ENCODE measurements around the gene CLEC2D.
A peak's percentile ranks its signal among the peaks of the same experiment; 100 is the strongest.
"Not testable (repeated sequence)": the region's sequence is repeated elsewhere in the genome, so short reads cannot be mapped to it uniquely, and the experiment has no call there.

The CLEC2D gene

DNA sequence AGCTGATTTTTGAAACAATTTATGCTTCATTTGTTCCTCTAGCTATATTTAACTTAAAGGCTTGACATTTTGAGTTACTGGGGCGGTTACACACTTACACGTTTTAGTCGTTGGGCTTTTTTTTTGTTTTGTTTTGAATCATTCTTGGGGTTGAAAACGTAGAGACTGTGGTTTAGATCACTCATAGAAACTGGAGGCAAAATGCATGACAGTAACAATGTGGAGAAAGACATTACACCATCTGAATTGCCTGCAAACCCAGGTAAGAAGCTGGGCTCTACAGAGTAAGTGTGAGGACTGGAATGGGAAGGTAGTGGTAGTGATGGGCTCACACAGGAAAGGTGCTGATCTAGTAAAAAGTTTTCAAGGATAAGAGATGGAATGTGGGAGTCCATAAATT, at the start of gene CLEC2D:
Gene CLEC2D, plus strand, starts transcription at position 180 of the 400 bp plus-strand sequence. Its CDS starts 22 bp downstream, at position 202.
- no peak for DNase-seq

GRCh38 chr12:9625019-9625418, 44.5 kb upstream of the CLEC2D start:
- no peak for DNase-seq

- DNase-seq, result no peak
These were observed 43.2 kb upstream of the CLEC2D start for GRCh38 chr12:9626291-9626690.

GRCh38 chr12:9626821-9627220, 42.7 kb upstream of the CLEC2D start:
- no peak for DNase-seq

DNA sequence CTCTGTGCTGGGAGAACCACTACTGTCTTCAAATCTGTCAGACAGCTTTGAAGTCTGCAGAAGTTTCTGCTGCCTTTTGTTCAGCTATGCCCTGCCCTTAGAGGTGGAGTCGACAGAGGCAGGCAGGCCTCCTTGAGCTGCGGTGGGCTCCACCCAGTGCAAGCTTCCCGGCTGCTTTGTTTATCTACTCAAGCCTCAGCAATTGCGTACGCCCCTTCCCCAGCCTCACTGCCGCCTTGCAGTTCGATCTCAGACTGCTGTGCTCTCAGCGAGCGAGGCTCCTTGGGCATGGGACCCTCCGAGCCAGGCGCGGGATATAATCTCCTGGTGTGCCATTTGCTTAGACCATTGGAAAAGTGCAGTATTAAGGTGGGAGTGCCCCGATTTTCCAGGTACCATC, 36.7 kb upstream of the CLEC2D start:
- DNase-seq, result no peak

- DNase-seq, result peak in 1 of 2 experiments; percentile 26
These were observed 35.2 kb upstream of the CLEC2D start for GRCh38 chr12:9634177-9634803.

GRCh38 chr12:9634969-9635754, 34.4 kb upstream of the CLEC2D start:
- DNase-seq, result no peak

DNA sequence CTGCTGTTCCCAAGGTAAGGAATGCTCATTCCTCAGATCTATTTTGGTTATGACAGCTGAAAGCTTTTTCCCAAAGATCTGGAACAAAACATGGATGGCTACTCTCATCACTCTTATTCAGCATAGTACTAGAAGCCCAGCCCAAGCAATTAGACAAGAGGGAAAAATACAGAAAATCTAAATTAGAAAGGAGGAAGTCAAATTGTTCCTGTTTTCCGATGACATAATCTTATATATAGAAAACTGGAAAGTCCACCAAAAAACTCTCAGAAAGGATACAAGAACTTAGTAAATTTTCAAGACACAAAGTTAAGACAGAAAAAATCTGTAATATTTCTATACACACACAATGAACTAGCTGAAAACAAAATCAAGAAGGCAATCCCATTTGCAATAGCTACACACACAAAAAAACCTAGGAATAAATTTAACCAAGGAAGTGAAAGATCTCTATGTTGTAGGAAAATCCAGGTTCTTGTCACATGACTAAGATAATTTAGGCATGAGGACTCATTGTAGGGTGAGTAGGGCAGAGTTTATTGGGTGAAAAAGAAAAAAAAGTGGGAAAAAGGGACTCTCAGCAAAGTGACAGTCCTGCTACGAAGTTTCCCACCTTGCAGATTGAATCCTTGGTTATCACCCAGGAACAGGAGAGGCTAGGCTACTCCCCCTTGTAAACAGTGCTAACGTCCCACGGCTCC, 33.2 kb upstream of the CLEC2D start:
- DNase-seq, result peak in 1 of 2 experiments; percentile 5

GRCh38 chr12:9636851-9637206, 32.7 kb upstream of the CLEC2D start:
- no peak for DNase-seq

DNA sequence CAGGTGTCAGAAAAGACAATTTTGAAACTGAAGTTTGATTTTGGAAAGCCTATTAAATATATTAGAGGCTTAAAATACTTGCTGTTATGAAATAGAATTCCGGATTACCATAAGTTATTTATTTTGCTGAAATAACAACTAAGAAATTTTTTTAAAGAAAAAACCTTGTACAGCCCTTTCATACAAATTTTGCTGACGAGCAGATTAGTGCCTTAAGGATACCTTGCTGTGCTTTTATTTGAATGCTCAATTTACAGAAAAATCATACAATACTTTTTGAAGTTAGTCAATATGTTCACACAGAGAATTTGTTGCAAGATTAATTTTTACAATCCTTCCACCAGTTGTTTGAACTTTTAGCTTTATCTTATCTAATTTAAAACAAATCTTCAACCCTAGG, 29.5 kb upstream of the CLEC2D start:
- no peak for DNase-seq

GRCh38 chr12:9642606-9643265, 26.8 kb upstream of the CLEC2D start:
- no peak for DNase-seq

- DNase-seq, result no peak
These were observed 26.2 kb upstream of the CLEC2D start for GRCh38 chr12:9643266-9643660.

- DNase-seq, result not testable (repeated sequence)
These were observed 24.4 kb upstream of the CLEC2D start for GRCh38 chr12:9644985-9645551.

GRCh38 chr12:9646794-9647781, 22.4 kb upstream of the CLEC2D start:
- DNase-seq, result no peak

DNA sequence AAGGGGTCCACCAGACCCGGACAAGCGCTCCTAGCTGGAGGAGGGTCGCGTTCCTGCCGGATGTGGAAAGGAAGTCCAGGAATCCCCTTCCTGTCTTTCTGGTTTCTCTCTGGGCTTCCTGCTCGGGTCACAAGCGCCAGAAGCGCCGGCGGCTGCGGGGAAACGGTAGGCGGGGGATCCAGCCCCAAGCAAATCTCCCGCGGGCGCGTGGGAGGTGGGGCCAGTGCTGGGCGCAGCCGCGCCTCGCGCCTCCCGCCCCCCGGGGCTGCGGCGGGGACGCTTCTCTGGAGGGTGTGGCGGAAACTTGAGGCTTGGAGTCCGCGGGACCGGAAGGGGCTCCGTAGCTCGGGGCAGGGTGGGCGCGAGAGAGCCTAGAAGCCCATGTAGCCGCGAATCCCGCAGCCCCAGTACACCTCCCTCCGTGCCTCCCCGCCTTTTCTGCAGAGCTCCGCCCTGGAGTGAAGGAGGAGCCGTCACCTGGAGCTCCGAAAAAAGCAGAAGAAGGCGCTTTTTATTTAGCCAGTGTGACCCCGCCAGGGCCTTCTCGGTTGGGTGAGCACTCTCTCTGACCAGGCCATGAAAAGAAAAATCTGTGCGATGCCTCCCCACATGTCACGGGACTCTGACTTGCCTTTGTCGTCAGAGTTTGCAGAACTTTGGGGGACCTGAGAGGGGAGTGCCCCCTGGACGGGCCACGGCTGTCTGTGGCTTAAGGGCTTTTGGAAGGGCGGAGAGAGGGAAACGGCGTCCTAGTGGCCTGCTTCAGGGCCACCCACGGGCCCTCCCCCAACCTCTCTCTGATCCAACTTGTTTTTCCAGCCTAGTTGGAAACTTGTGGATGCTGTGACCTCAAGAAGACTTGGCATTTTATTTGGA, 21.4 kb upstream of the CLEC2D start:
- DNase-seq, result peak; percentile 4 to 9

DNA sequence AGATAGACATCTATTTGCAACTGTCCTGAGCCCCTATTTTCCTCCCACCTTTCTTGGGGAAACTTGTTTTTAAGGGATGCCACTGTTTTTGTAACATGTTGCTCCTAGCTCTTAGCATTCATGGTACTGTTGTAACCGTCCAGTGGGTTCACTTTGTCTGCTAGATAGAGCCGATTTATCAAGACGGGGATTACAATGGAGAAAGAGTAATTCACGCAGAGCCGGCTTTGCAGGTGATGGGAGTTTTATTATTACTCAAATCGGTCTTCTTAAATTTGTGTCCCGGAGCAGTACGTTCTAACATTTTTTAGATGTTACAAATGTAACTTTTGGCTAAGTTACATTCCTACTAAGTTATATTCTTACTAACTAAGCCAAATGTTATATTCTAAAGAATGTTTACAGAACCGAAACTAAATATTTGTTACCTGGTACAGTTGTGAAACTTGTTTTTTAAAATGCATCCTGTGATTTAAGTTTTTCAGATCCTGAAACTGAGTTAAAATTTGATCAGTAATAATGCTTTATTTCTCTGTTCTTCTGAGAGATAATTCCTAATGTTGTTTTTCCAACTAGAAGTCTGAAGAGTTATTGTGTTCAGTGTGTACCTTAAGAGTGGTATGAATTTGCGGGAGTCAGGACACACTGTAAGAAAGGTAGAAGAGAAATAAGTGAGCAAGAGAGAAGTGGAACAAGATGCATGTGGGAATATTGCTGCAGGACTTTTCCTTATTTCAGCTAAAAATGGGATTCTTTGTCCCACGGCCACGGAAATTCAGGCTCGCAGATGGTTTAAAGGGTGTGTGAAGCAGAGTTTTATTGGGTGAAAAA, 20.6 kb upstream of the CLEC2D start:
- no peak for DNase-seq

DNA sequence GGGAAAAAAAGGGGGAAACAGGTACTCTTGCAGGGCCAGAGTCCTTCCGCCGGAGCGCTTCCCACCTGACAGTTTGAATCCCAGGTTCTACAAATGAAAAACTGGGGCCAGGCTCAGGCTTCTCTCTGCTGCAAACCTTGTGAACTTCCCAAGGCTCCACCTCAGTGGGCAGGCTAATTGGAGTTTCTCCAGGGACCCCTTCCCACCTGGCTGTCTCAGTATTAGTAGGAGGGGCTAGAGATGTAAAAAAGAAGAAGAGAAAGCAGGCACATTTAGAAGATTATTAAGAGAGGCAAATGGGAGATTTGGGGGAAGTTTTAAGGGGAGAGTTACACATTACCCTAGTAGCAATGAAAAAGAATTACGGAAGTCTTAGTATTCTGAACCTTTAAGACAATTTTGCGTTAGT, 20.0 kb upstream of the CLEC2D start:
- DNase-seq, result no peak

- no peak for DNase-seq
These were observed 19.3 kb upstream of the CLEC2D start for GRCh38 chr12:9650151-9650576.

GRCh38 chr12:9651265-9651729, 18.2 kb upstream of the CLEC2D start:
- peak in 1 of 2 experiments; percentile 1 for DNase-seq

- DNase-seq, result no peak
These were observed 9.5 kb upstream of the CLEC2D start for GRCh38 chr12:9660046-9660445.

All from Kasumi-1 (cell line).